ENCODE results near the gene IL7R. TPM values are rescaled to one million over a fixed set of nuclear protein-coding genes. Genes with fewer than 3 reads are reported as not detected.
"Not testable (repeated sequence)": the region's sequence is repeated elsewhere in the genome, so short reads cannot be mapped to it uniquely, and the experiment has no call there.

Gene IL7R
- total RNA-seq, 1 donor from 2014 or later = 5.6 TPM

DNA sequence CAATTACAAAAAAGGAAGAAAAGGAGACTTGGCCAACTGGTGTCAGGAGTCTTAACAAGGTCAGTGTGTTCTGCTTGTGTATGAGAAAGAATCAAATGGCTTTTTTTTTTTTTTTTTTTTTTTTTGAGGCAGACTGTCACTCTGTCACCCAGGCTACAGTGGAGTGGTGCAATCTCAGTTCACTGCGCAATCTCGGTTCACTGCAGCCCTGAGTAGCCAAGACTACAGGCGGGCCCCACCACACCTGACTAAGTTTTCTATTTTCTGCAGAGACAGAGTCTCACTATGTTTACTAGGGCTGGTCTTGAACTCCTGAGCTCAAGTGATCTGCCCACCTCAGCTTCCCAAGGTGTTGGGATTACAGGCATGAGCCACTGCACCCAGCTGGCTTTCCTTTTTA, 3.1 kb upstream of the IL7R start:
- no peaks in the 10 kb centered on the region for H3K36me3 ChIP-seq (ENCODE audit: insufficient read depth, low read length)
- no peak overlapping the region for H3K4me3 Mint-ChIP-seq (ENCODE audit: unreplicated experiment)
- no peak overlapping the region for H2AFZ ChIP-seq (ENCODE audit: low read depth, low read length)
- TF ChIP-seq EZH2 (IDR thresholded peaks at IDR 0.05; ENCODE audit: insufficient read depth, low read length) = no peak
- TF ChIP-seq, protein P1, sequence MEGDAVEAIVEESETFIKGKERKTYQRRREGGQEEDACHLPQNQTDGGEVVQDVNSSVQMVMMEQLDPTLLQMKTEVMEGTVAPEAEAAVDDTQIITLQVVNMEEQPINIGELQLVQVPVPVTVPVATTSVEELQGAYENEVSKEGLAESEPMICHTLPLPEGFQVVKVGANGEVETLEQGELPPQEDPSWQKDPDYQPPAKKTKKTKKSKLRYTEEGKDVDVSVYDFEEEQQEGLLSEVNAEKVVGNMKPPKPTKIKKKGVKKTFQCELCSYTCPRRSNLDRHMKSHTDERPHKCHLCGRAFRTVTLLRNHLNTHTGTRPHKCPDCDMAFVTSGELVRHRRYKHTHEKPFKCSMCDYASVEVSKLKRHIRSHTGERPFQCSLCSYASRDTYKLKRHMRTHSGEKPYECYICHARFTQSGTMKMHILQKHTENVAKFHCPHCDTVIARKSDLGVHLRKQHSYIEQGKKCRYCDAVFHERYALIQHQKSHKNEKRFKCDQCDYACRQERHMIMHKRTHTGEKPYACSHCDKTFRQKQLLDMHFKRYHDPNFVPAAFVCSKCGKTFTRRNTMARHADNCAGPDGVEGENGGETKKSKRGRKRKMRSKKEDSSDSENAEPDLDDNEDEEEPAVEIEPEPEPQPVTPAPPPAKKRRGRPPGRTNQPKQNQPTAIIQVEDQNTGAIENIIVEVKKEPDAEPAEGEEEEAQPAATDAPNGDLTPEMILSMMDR (IDR thresholded peaks at IDR 0.05; ENCODE audit: insufficient read depth, low read depth, low read length) = no peak
- H3K27me3 Mint-ChIP-seq (ENCODE audit: low read depth, unreplicated experiment) = no peaks in the 10 kb centered on the region
- no peak overlapping the region for H3K27ac ChIP-seq (ENCODE audit: low read depth, low read length)
- H3K27me3 ChIP-seq (ENCODE audit: insufficient read depth, low read length) = no peaks in the 10 kb centered on the region
- peaks cover 18% of the 10 kb centered on the region for H3K4me1 ChIP-seq (ENCODE audit: insufficient read depth, low read length)
- H3K9me3 ChIP-seq (ENCODE audit: insufficient read depth, low read depth, low read length) = no peaks in the 10 kb centered on the region
- no peak overlapping the region for H3K4me3 ChIP-seq (ENCODE audit: insufficient read depth, low read depth, low read length)
- DNase-seq (ENCODE audit: low read depth) (no peak), FAIRE-seq (no peak)
- H3K36me3 Mint-ChIP-seq (ENCODE audit: low read depth, unreplicated experiment) = no peaks in the 10 kb centered on the region
- H4K20me1 ChIP-seq (ENCODE audit: insufficient read depth, low read length) = no peaks in the 10 kb centered on the region
- H3K27ac Mint-ChIP-seq (ENCODE audit: unreplicated experiment) = no peak overlapping the region
- H3K4me1 Mint-ChIP-seq (ENCODE audit: low read depth, unreplicated experiment) = peaks cover 17% of the 10 kb centered on the region
- no peaks in the 10 kb centered on the region for H3K79me2 ChIP-seq (ENCODE audit: insufficient read depth, low read length)
- no peak overlapping the region for H3K9ac ChIP-seq (ENCODE audit: low read length)
- no peaks in the 10 kb centered on the region for H3K9me3 Mint-ChIP-seq (ENCODE audit: unreplicated experiment)
- no peak overlapping the region for H3K4me2 ChIP-seq (ENCODE audit: low read length)

DNA sequence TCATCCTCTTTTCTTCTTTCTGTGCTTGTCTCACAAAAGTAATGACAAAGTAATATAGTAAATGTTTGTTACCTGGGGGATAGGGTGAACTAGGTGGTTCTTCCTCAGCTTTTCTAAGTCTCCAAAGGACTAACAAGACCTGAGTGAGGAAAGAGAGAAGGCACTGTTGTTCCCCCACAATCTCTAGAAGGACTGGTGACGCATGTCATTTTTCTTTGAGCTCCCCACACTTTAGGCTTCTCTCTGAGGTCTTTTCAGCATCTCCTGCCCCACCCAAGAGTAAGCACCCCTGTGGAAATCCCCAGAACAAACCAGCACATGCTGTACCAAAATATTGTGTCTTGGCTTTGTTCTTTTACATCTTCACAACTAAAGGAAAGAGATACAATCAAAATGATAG, 2.4 kb upstream of the IL7R start:
- DNase-seq (ENCODE audit: low read depth) (no peak), FAIRE-seq (no peak)
- H3K4me3 Mint-ChIP-seq (ENCODE audit: unreplicated experiment) = no peak overlapping the region
- Histone ChIP-seq H3K27ac (ENCODE audit: low read depth, low read length) (no peak overlapping the region), H3K9me3 (ENCODE audit: insufficient read depth, low read depth, low read length) (no peaks in the 10 kb centered on the region), H3K9ac (ENCODE audit: low read length) (no peak overlapping the region), H3K4me3 (ENCODE audit: insufficient read depth, low read depth, low read length) (no peak overlapping the region), H3K4me1 (ENCODE audit: insufficient read depth, low read length) (peaks cover 25% of the 10 kb centered on the region), H3K79me2 (ENCODE audit: insufficient read depth, low read length) (no peaks in the 10 kb centered on the region), H2AFZ (ENCODE audit: low read depth, low read length) (no peak overlapping the region), H3K4me2 (ENCODE audit: low read length) (no peak overlapping the region), H3K36me3 (ENCODE audit: insufficient read depth, low read length) (no peaks in the 10 kb centered on the region), H3K27me3 (ENCODE audit: insufficient read depth, low read length) (no peaks in the 10 kb centered on the region), H4K20me1 (ENCODE audit: insufficient read depth, low read length) (no peaks in the 10 kb centered on the region)
- no peaks in the 10 kb centered on the region for H3K36me3 Mint-ChIP-seq (ENCODE audit: low read depth, unreplicated experiment)
- H3K9me3 Mint-ChIP-seq (ENCODE audit: unreplicated experiment) = no peaks in the 10 kb centered on the region
- no peak overlapping the region for H3K27ac Mint-ChIP-seq (ENCODE audit: unreplicated experiment)
- H3K27me3 Mint-ChIP-seq (ENCODE audit: low read depth, unreplicated experiment) = no peaks in the 10 kb centered on the region
- H3K4me1 Mint-ChIP-seq (ENCODE audit: low read depth, unreplicated experiment) = peaks cover 24% of the 10 kb centered on the region
- TF ChIP-seq EZH2 (IDR thresholded peaks at IDR 0.05; ENCODE audit: insufficient read depth, low read length) = no peak
- TF ChIP-seq, protein P1 (IDR thresholded peaks at IDR 0.05; ENCODE audit: insufficient read depth, low read depth, low read length) = no peak

- H3K9me3 Mint-ChIP-seq (ENCODE audit: unreplicated experiment) = no peaks in the 10 kb centered on the region
- Histone ChIP-seq H3K4me1 (ENCODE audit: insufficient read depth, low read length) (peaks cover 32% of the 10 kb centered on the region), H3K4me3 (ENCODE audit: insufficient read depth, low read depth, low read length) (no peak overlapping the region), H3K9me3 (ENCODE audit: insufficient read depth, low read depth, low read length) (no peaks in the 10 kb centered on the region), H4K20me1 (ENCODE audit: insufficient read depth, low read length) (no peaks in the 10 kb centered on the region), H3K36me3 (ENCODE audit: insufficient read depth, low read length) (no peaks in the 10 kb centered on the region), H3K4me2 (ENCODE audit: low read length) (no peak overlapping the region), H3K27me3 (ENCODE audit: insufficient read depth, low read length) (no peaks in the 10 kb centered on the region), H3K79me2 (ENCODE audit: insufficient read depth, low read length) (no peaks in the 10 kb centered on the region), H3K27ac (ENCODE audit: low read depth, low read length) (no peak overlapping the region), H2AFZ (ENCODE audit: low read depth, low read length) (no peak overlapping the region), H3K9ac (ENCODE audit: low read length) (no peak overlapping the region)
- FAIRE-seq (no peak), DNase-seq (ENCODE audit: low read depth) (no peak)
- no peak overlapping the region for H3K27ac Mint-ChIP-seq (ENCODE audit: unreplicated experiment)
- no peak for TF ChIP-seq EZH2 (IDR thresholded peaks at IDR 0.05; ENCODE audit: insufficient read depth, low read length)
- TF ChIP-seq, protein P1 (IDR thresholded peaks at IDR 0.05; ENCODE audit: insufficient read depth, low read depth, low read length) = no peak
- H3K36me3 Mint-ChIP-seq (ENCODE audit: low read depth, unreplicated experiment) = no peaks in the 10 kb centered on the region
- peaks cover 28% of the 10 kb centered on the region for H3K4me1 Mint-ChIP-seq (ENCODE audit: low read depth, unreplicated experiment)
- no peak overlapping the region for H3K4me3 Mint-ChIP-seq (ENCODE audit: unreplicated experiment)
- no peaks in the 10 kb centered on the region for H3K27me3 Mint-ChIP-seq (ENCODE audit: low read depth, unreplicated experiment)
Observed at GRCh38 chr5:35855187-35855586, 1.5 kb upstream of the IL7R start.

- Mint-ChIP-seq H3K27ac (ENCODE audit: unreplicated experiment) (peak overlapping the region; percentile 77), H3K4me3 (ENCODE audit: unreplicated experiment) (peak overlapping the region; percentile 70), H3K4me1 (ENCODE audit: low read depth, unreplicated experiment) (peaks cover 31% of the 10 kb centered on the region)
- H3K4me2 ChIP-seq (ENCODE audit: low read length) = peak overlapping the region; percentile 77
- H3K36me3 ChIP-seq (ENCODE audit: insufficient read depth, low read length); H3K36me3 Mint-ChIP-seq (ENCODE audit: low read depth, unreplicated experiment); H3K27me3 Mint-ChIP-seq (ENCODE audit: low read depth, unreplicated experiment); H3K79me2 ChIP-seq (ENCODE audit: insufficient read depth, low read length); DNase-seq (ENCODE audit: low read depth); H3K9me3 Mint-ChIP-seq (ENCODE audit: unreplicated experiment); H2AFZ ChIP-seq (ENCODE audit: low read depth, low read length); H3K4me3 ChIP-seq (ENCODE audit: insufficient read depth, low read depth, low read length); H4K20me1 ChIP-seq (ENCODE audit: insufficient read depth, low read length); H3K27me3 ChIP-seq (ENCODE audit: insufficient read depth, low read length); H3K9me3 ChIP-seq (ENCODE audit: insufficient read depth, low read depth, low read length); FAIRE-seq: not testable (repeated sequence)
- peak overlapping the region; percentile 70 for H3K27ac ChIP-seq (ENCODE audit: low read depth, low read length)
- peak overlapping the region; percentile 57 for H3K9ac ChIP-seq (ENCODE audit: low read length)
- H3K4me1 ChIP-seq (ENCODE audit: insufficient read depth, low read length) = peaks cover 32% of the 10 kb centered on the region
Observed at GRCh38 chr5:35856186-35856764, 416 bp upstream of the IL7R start.
